Esophagus squamous epithelium (tissue), 5 donors: ENCODE data around the gene BORCS8. TPM values are rescaled to one million over a fixed set of nuclear protein-coding genes. Genes with fewer than 3 reads are reported as not detected.
A peak's percentile ranks its signal among the peaks of the same experiment; 100 is the strongest.

Experiments
- DNase-seq: peaks from one replicate; lab custom pipeline; 2025; lab: John Stamatoyannopoulos, UW
- H3K27ac ChIP-seq, 4 donors: fragments of 200-600 bp; sonication (generic); one replicate each; pipeline ENCODE4 v1.5.1; 2016 to 2019; ENCODE audit warnings: mild to moderate bottlenecking in 1 of 4
- H3K27me3 ChIP-seq, 4 donors: fragments of 200-600 bp; sonication (generic); 1 replicate in 3 of 4; 2 replicates in 1 of 4; pipeline versions ENCODE4 v1.5.1 to v1.6.0; 2017 to 2021; ENCODE audit warnings: antibody characterized with exemption in 1 of 4
- H3K36me3 ChIP-seq, 3 donors: fragments of 200-600 bp; sonication (generic); one replicate each; pipeline ENCODE4 v1.5.1; 2016 to 2019
- H3K4me1 ChIP-seq, 3 donors: fragments of 200-600 bp; sonication (generic); one replicate each; pipeline ENCODE4 v1.5.1; 2017 to 2019
- H3K4me3 ChIP-seq, 4 donors: fragments of 200-600 bp; sonication (generic); 1 replicate in 3 of 4; 2 replicates in 1 of 4; pipeline ENCODE4 v1.5.1; 2016 to 2019; ENCODE audit warnings: mild to moderate bottlenecking in 2 of 4, moderate library complexity in 1 of 4
- H3K9me3 ChIP-seq, 3 donors: fragments of 200-600 bp; sonication (generic); one replicate each; pipeline ENCODE4 v1.5.1; 2016 to 2019
- CTCF ChIP-seq, 6 experiments: fragments of 450-650 bp in 4 of 6; fragments of 200-600 bp in 2 of 6; sonication (generic) in 2 of 6; IDR thresholded peaks; one replicate each; pipeline ENCODE4 v1.5.1; 2016 to 2019; ENCODE audit warnings: antibody characterized with exemption in 6 of 6, mild to moderate bottlenecking in 4 of 6, moderate library complexity in 4 of 6
- POLR2A ChIP-seq, 4 donors: fragments of 450-650 bp; IDR thresholded peaks; one replicate each; pipeline ENCODE4 v1.6.1; 2017; ENCODE audit warnings: antibody characterized with exemption in 4 of 4, mild to moderate bottlenecking in 4 of 4, moderate library complexity in 3 of 4
- WGBS, 2 donors: methylation state at CpG; one replicate each; pipeline ENCODE4 v1.1.5; 2018; 5-methylcytosine and 5-hydroxymethylcytosine counted together
- intact Hi-C: fragments of 100-400 bp; cut with DNase I; formaldehyde crosslinking; loops from one replicate; pipeline ENCODE4 v1.15.0; 2022
- total RNA-seq, 4 donors: library from RNA; depleted of rRNA; stranded (reverse); fragments of >200 nt; gene quantifications; one replicate each; pipeline ENCODE4 v1.1.0, GENCODE V29; 2016
- donor health status: DM: yes; HTN: yes; CAD: no.

BORCS8 gene
- total RNA-seq, 4 donors from 2014 or later = 8.8 to 15.4 (median 10.9) TPM

- no peaks in the 10 kb centered on the region for H3K27me3 ChIP-seq
- H3K9me3 ChIP-seq = no peaks in the 10 kb centered on the region
- intact Hi-C loops = no loop called here
- H3K4me3 ChIP-seq = peak overlapping the region; percentile 59 to 85 (median 82)
- no peak for DNase-seq
- peaks cover 37 to 60% (median 40%) of the 10 kb centered on the region in 3 donors for H3K4me1 ChIP-seq
- no peak for TF ChIP-seq POLR2A (IDR thresholded peaks at IDR 0.05)
- no peak for TF ChIP-seq CTCF (IDR thresholded peaks at IDR 0.05)
- H3K27ac ChIP-seq = peak overlapping the region; percentile 98 to 100 (median 99)
- WGBS, 2 donors = 0 to 4% methylated on average over 15 to 20 of the region's 22 CpGs
- peaks cover 0 to 27% (median 10%) of the 10 kb centered on the region in 3 donors for H3K36me3 ChIP-seq
Measured at GRCh38 chr19:19192910-19193423, 1.0 kb upstream of the BORCS8 start.

GRCh38 chr19:19191768-19192077, 229 bp downstream of the BORCS8 start:
- TF ChIP-seq POLR2A (IDR thresholded peaks at IDR 0.05) (no peak), CTCF (IDR thresholded peaks at IDR 0.05) (no peak)
- no peak for DNase-seq
- Histone ChIP-seq H3K9me3 (no peaks in the 10 kb centered on the region), H3K4me1 (peaks cover 37 to 60% (median 40%) of the 10 kb centered on the region in 3 donors), H3K27me3 (no peaks in the 10 kb centered on the region), H3K36me3 (peaks cover 0 to 21% (median under 1%) of the 10 kb centered on the region in 3 donors), H3K4me3 (peak overlapping the region; percentile 59 to 85 (median 82)), H3K27ac (peak overlapping the region; percentile 98 to 100 (median 99))
- WGBS, 2 donors = 0 to 1% methylated on average over 1 to 15 of the region's 17 CpGs
- intact Hi-C loops = no loop called here

GRCh38 chr19:19186742-19187141, 5.2 kb downstream of the BORCS8 start:
- no peak for TF ChIP-seq POLR2A (IDR thresholded peaks at IDR 0.05)
- no peak overlapping the region for H3K27ac ChIP-seq
- no peaks in the 10 kb centered on the region for H3K9me3 ChIP-seq
- intact Hi-C loops = no loop called here
- H3K36me3 ChIP-seq = peaks cover 0 to 55% (median 8%) of the 10 kb centered on the region in 3 donors
- H3K4me3 ChIP-seq = no peak overlapping the region
- peaks cover 18 to 34% (median 24%) of the 10 kb centered on the region in 3 donors for H3K4me1 ChIP-seq
- DNase-seq = no peak
- WGBS, 2 donors = 90 to 96% methylated on average over 4 to 5 of the region's 14 CpGs
- no peaks in the 10 kb centered on the region for H3K27me3 ChIP-seq

GRCh38 chr19:19185853-19186740, 5.9 kb downstream of the BORCS8 start:
- Histone ChIP-seq H3K27ac (no peak overlapping the region), H3K9me3 (no peaks in the 10 kb centered on the region), H3K27me3 (no peaks in the 10 kb centered on the region), H3K4me1 (peaks cover 15 to 29% (median 21%) of the 10 kb centered on the region in 3 donors), H3K36me3 (peaks cover 0 to 62% (median 10%) of the 10 kb centered on the region in 3 donors), H3K4me3 (no peak overlapping the region)
- intact Hi-C loops = no loop called here
- no peak for DNase-seq
- TF ChIP-seq POLR2A (IDR thresholded peaks at IDR 0.05) (no peak), CTCF (IDR thresholded peaks at IDR 0.05) (peak in 5 of 6 experiments; percentile 42 to 71 (median 44))
- WGBS, 2 donors = 39 to 67% methylated on average over 1 to 4 of the region's 9 CpGs

GRCh38 chr19:19181488-19181998, 10.4 kb downstream of the BORCS8 start:
- H3K9me3 ChIP-seq = no peaks in the 10 kb centered on the region
- WGBS, 2 donors = 84 to 92% methylated on average over 9 of the region's 9 CpGs
- no peak overlapping the region for H3K27ac ChIP-seq
- peaks cover 0 to 99% (median 10%) of the 10 kb centered on the region in 3 donors for H3K36me3 ChIP-seq
- DNase-seq = no peak
- TF ChIP-seq POLR2A (IDR thresholded peaks at IDR 0.05) (no peak), CTCF (IDR thresholded peaks at IDR 0.05) (no peak)
- H3K27me3 ChIP-seq = no peaks in the 10 kb centered on the region
- intact Hi-C loops = no loop called here
- no peaks in the 10 kb centered on the region for H3K4me1 ChIP-seq
- H3K4me3 ChIP-seq = no peak overlapping the region
